HG02973 (cell line): Measurements from ENCODE around the gene TBCD.

Experiments
- ATAC-seq: cut with Tn5 transposase; IDR thresholded peaks from one replicate; pipeline ENCODE4 v1.9.1; 2021; ENCODE audit warnings: moderate library complexity; ENCODE audit not compliant: unreplicated experiment

The TBCD gene

GRCh38 chr17:82751571-82752370, at the start of gene TBCD:
Gene TBCD (plus strand): TSS chr17:82752065. CDS start chr17:82752194, 129 bp downstream.
- peak; percentile 64 for ATAC-seq

GRCh38 chr17:82702231-82702927, 49.5 kb upstream of the TBCD start:
- no peak for ATAC-seq

DNA sequence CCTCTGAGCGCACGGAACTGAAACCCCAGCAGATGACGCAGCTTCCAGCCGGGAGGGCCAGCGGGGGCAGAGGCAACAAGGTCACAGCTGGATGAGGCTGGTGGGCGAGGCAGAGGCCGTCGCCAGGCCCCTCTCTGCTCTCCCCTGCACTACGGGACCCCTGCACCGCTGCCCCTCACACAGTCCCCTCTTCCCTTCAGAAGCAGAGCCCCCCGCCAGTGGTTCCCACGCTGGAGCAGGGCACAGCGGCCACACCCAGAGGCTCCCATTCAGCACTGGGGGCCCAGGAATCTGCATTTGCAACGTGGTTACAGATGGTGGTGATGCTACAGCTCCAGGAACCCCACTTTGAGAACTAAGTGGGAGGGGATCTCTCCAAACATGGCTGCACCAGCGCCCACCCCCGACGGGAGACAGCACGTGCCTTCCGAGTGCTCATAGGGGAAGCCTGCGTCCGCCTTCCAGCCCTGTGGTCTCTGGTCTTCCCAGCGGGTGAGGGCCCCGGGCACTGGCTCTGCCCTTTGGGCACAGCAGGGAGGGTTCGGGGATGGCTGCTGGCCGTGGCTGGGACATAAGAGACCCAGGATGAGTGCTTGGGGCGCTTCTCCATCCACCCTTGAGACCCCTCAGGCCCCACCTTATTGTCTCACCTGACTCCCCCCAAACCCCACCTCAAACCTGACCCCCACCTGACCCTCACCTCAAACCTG, 48.7 kb upstream of the TBCD start:
- ATAC-seq = no peak

DNA sequence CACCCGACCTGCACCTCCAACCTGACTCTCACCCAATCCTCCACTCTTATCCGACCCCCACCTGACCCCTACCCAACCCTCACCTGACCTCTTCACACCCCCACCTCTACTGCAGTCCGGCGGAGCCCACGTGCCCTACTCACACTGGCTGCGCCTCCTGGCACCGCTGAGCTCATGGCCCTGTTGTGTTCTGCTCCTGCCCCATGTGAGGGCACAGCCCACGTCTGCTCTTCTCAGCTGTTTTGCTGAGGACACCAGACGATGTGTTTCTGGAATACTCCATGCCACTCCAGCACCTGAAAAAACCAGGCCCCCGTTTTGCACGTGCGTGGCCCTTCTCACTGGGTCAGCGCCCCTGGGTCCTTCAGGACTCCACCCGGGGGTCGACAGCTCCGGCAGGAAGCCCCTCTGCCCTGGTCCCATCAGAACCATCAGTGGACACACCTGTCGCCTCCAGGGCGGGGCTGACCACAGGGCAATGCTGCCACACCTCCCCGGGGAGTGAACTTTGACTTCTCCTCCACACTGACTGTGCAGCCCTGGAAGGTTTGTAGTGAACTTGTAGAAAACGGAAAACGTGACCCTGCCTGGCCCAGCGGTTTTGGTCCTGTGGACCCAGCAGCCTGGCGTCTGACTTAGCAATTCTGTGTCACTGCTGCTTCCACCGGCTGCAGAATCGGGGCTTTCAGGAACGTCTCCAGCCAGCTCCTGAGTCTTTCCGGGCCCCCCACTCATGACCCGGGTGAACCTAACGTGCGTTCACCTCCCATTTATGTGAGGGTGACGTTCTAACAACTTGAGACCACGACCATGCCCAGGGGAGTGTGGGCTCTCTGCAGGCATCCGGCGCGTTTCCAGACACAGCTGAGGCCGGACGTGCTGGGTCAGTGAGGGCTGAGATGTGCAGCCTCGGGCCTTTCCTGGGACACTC, 47.7 kb upstream of the TBCD start:
- no peak for ATAC-seq

GRCh38 chr17:82704886-82705285, 47.0 kb upstream of the TBCD start:
- no peak for ATAC-seq

DNA sequence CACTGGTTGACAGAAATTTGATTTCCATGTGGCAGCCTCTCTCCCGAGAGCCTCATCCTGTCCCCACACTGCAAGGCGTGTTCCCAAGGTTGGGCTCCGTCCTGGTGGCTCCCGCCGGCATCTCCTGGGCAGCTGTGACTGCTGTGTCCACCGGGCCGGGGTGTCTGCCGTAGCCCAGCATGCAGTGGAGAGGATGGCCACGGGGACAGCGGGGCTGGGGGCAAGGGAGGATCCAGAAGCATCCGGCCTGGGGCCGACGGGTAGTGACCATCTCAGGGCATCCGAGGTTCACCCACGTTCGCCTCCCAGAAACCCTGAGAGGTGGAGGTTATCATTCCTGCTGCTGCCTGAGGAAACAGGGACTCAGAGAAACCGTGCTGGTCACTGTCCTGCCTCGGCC, 46.1 kb upstream of the TBCD start:
- ATAC-seq = no peak

GRCh38 chr17:82709024-82709675, 42.7 kb upstream of the TBCD start:
- ATAC-seq = no peak

GRCh38 chr17:82709676-82710498, 42.0 kb upstream of the TBCD start:
- ATAC-seq = no peak

DNA sequence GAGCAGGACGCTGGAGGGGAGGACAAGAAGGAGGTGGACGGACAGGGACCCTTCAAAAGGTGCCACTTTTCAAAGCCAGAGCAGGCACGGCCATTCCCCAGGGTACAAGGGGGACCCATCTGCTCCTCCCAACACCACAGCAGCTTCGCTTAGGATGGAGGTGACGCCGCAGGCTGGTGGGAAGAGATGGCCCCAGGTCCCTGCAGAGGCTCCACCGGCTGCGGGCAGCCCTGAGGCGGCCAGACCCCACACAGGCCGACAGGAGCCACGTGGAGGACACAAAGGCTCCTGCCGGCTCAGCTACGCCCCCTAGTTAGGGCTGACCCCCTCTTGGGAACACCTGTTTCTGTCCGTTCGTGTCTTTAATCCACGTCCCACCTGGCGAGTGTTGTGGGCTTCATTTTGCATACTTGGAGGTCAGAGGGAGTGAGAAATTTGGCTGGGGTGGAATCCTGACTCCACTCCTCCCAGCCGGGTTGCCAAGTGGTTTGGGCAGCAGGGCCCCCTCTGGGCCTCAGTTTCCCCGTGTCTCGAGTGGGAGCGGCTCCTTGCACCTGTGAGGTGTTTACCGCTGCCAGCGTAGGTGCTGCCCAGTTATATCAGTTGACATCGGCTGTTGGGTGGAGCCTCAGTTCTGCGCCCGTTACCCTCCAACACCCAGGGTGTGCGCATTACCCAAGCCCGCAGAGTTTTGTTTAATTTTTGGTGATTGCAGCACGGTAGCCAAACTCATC, 41.2 kb upstream of the TBCD start:
- ATAC-seq = no peak

DNA sequence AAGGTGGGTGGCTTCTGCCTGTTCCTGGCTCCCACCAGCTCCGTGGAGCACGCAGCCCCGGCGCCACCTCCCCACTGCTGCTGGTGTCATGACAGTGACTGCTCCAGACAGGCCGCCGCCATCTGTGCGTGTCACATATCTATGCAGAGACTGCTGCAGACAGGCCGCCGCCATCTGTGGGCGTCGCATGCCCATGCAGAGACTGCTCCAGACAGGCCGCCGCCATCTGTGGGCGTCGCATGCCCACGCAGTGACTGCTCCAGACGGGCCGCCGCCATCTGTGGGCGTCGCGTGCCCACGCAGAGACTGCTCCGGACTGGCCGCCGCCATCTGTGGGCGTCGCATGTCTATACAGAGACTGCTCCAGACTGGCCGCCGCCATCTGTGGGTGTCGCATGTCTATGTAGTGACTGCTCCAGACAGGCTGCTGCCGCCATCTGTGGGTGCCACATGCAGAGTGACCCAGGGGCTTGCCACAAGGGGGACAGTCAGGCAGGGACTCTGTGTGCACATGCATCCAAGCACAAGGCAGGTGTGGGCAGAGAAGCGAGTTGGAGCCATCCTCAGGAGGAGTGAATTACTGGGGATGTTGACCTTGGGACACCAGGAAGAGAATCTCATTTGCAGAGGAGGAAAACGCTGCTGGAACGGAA, 38.7 kb upstream of the TBCD start:
- no peak for ATAC-seq

GRCh38 chr17:82716203-82717010, 35.5 kb upstream of the TBCD start, which contains the start of gene FN3KRP:
Gene FN3KRP (plus strand): TSS chr17:82716706. CDS start chr17:82716756, 50 bp downstream.
- peak; percentile 54 for ATAC-seq

DNA sequence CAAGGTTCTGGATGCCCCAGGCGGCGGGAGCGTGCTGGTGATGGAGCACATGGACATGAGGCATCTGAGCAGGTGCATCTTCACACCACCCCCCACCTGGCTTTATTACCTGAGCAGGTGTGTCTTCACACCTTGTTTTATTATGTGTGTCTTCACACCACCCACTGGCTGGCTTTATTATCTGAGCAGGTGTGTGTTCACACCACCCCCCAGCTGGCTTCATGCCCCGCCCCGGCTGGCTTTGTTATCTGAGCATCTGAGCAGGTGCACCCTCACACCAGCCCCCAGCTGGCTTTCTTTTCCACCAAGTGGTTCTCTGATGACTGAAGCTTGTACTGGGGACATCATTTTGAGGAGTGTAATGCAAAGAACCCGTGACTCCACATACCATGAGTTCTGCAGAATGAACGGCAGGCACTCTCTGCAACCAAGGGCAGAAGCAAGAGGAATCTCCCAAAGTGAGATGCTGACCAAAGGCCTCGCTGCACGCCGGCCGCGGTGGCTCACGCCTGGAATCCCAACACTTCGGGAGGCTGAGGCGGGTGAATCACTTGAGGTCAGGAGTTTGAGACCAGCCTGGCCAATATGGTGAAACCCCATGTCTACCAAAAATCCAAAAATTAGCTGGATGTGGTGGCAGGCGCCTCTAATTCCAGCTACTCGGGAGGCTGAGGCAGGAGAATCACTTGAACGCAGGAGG, 32.7 kb upstream of the TBCD start:
- ATAC-seq = no peak

DNA sequence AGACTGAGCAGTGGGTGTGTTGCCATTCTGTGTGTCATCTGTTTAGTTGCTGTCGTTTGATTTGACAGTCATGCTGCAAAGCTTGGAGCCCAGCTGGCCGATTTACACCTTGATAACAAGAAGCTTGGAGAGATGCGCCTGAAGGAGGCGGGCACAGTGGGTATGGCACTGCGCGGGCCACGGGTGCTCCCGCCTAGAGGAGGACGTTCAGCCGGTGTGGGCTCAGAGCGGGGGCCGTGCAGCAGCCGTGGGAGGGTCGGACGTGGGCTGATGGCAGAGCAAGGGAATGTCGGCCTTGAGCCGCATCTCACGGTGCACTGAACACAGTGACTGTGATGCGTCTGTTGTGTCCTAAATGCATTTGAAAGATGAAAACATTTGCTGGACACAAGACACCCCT, 31.7 kb upstream of the TBCD start:
- ATAC-seq = no peak

DNA sequence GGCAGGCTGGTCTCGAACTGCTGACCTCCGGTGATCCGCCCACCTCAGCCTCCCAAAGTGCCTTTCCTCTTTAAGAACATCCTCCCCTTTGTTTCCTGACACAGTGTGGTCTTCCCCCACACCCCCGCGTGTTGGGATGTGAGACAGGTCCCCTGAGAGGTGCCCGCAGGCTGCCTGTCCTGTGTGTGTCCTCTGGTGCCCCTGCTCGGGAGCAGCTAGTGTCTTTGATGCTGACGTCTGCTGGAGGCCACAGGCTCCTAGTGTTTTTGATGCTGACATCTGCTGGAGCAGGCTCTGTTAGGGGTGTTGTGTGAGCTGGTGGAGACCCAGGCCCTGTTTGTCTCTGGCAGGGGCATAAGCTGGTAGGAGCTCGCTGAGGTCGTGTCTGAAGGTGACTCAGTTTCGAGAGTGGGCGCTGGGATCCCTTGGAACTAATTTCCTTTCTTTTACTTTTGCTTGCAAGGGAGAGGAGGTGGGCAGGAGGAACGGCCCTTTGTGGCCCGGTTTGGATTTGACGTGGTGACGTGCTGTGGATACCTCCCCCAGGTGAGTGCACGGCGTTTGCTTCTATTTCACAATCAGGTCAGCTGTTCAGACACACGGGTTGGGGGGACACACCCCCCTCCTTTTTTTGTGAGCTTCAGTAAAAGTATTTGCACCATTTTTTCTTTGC, 29.4 kb upstream of the TBCD start:
- no peak for ATAC-seq

- ATAC-seq = no peak
Measured at GRCh38 chr17:82723169-82723807, 28.6 kb upstream of the TBCD start.

- ATAC-seq = no peak
Measured at GRCh38 chr17:82726427-82726826, 25.4 kb upstream of the TBCD start.
